ENCODE measurements around the gene EFNA1.

DNA sequence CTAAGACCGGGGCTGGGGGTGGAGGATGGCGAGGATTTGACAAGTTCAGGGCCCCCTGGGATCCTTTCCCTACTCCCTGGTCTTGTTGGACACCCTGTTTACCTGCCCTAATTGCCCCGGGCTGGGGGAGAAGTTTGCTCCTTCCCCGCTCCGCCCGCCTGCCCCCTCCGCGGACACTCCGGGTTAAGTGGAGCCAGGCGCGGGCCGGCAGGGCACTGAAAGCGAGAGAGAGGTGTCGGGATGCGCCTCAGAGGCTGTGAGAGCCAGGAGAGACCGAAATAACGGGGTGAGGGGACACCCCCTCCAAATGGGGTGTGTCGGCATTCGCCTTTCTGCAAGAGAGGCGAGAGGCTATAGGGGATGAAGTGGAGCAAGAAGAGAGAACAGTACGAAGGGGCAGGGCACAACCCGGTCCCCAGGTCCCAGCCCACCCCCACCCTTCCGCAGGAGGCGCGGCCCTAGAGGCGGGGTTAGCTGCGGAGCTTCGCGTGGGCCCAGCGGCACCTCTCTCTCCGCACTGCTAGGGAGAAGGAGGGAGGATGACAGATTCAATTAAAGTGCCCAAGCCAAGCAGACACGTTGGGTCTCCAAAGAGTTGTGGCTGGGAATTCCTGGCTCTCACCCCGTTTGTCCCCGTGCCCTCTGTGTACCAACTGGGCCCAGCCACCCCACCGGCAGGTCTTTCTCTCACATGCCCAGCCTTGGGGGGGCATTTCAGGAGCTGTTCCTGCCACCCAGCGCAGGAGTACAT, 45.2 kb upstream of the EFNA1 start:
- TF ChIP-seq CTCF (IDR thresholded peaks at IDR 0.05) (no peak), POLR2A (IDR thresholded peaks at IDR 0.05) (no peak)
